ENCODE results near the gene DYNC2H1.
"Not testable (repeated sequence)": the region's sequence is repeated elsewhere in the genome, so short reads cannot be mapped to it uniquely, and the experiment has no call there.

Gene DYNC2H1

DNA sequence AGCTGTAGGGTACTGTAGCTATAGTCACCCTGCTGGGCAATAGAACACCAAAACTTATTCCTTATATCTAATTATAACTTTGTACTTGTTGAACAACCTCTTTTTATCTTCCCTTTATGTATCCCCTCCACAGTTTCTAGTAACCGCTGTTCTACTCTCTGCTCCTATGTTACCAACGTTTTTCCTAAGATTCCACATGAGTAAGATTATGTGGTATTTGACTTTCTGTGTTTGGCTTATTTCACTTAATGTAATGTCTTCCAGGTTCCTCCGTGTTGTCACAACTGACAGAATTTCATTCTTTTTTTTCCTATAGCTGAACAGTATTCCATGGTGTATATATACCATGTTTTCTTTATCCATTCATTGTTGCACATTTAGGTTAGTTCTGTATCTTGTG, 258.4 kb downstream of the DYNC2H1 start:
- no peak for DNase-seq (ENCODE audit: low read depth in 2 of 2)

DNA sequence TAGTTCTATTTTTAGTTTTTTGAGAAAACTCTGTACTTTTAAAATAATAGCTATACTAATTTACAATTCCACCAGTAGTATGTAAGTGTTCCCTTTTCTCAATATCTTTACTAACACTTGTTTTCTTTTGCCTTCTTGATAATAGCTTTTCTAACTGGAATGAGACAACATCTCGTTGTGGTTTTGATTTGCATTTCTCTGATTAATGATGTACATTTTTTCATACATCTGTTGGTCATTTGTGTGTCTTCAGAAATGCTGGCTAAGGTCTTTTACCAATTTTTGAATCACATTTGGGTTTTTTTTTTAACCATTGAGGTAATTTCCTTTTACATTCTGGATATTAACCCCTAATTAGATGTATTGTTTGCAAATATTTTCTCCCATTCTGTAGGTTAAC, 258.9 kb downstream of the DYNC2H1 start:
- no peak for DNase-seq (ENCODE audit: low read depth in 2 of 2)

DNA sequence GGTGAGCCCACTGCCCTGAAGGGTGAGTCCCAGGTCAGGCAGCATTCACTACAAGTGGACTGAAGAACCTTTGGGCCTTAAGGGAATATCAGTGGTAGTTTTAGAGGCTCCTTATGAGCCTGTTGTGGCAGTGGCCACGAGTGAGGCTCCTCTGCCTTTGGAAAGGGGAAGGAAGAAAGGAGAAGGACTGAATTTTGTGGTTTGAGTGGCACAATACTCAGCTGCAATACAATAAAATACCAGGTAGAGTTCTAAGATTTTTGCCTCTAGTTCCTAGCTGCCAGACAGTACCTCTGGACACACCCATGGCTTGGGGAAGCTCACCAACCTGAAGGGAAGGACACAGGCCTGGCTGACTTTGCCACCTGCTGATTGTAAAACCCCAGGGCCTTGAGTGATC, 260.9 kb downstream of the DYNC2H1 start:
- DNase-seq (ENCODE audit: low read depth in 2 of 2) = no peak

- no peak for DNase-seq (ENCODE audit: low read depth in 2 of 2)
Measured at GRCh38 chr11:103372906-103373305, 263.7 kb downstream of the DYNC2H1 start.

GRCh38 chr11:103374227-103374626, 265.0 kb downstream of the DYNC2H1 start:
- not testable (repeated sequence) for DNase-seq (ENCODE audit: low read depth in 2 of 2)

DNA sequence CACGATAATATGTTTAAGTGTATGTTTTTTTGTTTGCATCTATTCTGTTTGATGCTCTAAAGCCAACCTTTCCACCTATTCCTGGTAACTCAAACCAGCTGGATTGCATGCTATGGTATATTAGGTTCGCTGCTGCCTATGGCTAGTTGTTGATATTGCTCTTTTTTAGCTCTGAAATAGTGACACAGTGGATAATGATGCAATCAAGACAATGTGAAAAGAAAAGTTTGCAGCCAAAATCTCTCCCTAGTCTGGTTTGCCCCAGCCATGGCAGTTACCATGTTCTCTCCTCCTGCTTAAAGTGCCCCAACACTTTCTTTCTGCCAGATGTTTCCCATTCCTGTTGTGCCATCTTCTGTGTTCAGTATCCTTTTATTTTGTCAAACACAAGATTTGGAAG, 269.7 kb downstream of the DYNC2H1 start:
- DNase-seq (ENCODE audit: low read depth in 2 of 2) = no peak

DNA sequence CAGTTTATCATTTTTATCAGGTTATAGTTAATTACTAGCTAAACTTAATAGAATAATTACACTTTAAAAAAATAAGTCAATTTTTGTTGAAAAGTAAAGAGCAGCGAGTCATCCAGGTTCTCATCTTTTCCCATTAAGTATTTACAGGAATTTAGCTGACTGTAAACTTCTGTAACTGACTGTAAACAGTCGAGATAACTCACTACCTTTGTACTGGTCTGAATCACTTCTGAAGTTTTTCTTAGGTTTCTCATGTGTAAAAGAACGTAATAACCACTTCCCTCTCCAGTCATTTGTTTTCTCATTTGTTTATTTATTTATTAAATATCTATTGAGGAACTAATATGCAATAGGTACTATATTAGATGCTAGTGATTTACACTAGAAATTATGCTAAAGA, 270.8 kb downstream of the DYNC2H1 start:
- no peak for DNase-seq (ENCODE audit: low read depth in 2 of 2)

GRCh38 chr11:103384652-103385051, 275.4 kb downstream of the DYNC2H1 start:
- DNase-seq (ENCODE audit: low read depth in 2 of 2) = no peak

DNA sequence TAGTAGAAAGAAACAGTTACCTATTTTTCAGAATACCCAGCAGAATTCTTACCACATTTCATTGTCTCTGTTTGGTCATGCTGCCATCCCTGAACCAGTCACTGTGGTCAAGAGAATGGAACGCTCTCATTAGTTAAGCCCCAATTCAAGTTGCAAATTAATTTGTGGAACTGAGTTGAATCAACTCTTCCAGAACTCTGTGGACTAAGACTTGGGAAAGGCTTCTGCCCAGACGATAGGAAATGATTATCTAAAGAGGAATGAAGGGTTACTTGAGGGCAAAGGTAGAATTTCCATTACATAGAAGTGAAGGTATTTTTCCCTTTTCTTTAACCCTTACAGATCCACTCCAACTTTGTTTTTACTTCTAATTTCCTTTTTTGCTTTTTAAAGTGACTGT, 286.4 kb downstream of the DYNC2H1 start:
- no peak for DNase-seq (ENCODE audit: low read depth in 2 of 2)

DNA sequence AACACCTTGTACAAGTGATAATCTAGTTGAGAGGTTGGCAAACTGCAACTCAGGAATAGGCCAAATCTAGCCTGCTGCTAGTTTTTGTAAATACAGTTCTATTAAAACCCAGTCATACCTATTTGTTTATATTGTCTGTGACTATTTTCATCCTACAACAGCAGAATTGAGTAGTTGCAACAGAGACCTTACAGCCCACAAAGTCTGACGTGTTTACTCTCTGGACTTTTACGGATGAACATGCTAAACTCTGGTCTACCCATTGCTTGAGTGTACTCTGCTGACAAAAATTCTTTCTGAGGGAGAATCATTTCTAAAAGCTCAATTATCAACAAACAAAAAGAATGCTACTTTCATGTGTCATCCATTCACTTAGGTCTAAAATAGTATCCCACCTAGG, 287.0 kb downstream of the DYNC2H1 start:
- no peak for DNase-seq (ENCODE audit: low read depth in 2 of 2)

DNA sequence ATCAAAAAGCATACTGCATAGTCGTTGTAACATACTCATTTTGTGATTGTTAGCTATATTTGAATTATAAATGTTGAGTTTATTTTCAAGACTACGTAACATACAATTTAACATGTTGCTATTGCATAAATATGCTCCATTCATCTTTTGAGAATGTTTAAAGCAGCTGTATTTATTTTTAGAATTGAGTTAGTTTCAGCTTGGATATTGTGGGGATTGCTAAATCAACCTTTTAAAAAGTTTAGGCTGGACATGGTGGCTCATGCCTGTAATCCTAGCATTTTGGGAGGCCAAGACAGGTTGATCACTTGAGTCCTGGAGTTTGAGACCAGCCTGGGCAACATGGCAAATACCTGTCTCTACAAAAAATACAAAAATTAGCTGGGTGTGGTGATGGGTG, 288.1 kb downstream of the DYNC2H1 start:
- no peak for DNase-seq (ENCODE audit: low read depth in 2 of 2)

GRCh38 chr11:103398829-103399228, 289.6 kb downstream of the DYNC2H1 start:
- DNase-seq (ENCODE audit: low read depth in 2 of 2) = no peak

DNA sequence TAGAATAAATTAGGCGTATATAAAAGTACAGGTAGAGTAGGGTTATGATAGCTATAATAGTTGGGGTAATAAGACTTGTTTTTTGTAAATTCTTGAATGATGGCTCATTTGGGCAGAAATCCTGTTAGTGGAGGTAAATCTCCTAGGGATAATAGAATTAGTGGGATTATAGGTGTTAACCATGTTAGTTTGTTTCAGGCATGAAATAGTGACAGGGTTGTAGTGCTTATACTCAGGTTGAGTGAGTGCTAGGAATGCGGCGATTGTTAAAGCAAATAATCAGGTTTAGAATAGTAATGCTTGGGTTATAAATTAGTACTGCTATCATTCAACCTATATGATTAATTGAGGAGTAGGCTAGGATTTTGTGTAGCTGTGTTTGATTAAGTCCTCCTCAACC, 297.1 kb downstream of the DYNC2H1 start:
- no peak for DNase-seq (ENCODE audit: low read depth in 2 of 2)

GRCh38 chr11:103407641-103408040, 298.4 kb downstream of the DYNC2H1 start:
- DNase-seq (ENCODE audit: low read depth in 2 of 2) = no peak

- no peak for DNase-seq (ENCODE audit: low read depth in 2 of 2)
Measured at GRCh38 chr11:103413266-103413888, 304.2 kb downstream of the DYNC2H1 start.

- no peak for DNase-seq (ENCODE audit: low read depth in 2 of 2)
Measured at GRCh38 chr11:103418014-103418413, 308.8 kb downstream of the DYNC2H1 start.

DNA sequence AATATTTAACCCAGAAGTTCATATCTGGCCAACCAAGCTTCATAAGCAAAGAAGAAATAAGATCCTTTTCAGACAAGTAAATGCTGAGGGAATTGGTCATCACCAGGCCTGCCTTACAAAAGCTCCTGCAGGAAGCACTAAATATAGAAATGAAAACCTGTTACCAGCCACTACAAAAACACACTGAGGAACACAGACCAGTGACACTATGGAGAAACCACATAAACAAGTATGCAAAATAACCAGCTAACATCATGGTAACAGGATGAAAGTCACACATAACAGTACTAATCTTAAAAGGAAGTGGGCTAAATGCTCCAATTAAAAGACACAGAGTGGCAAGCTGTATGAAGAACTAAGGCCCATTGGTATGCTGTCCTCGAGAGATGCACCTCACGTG, 311.4 kb downstream of the DYNC2H1 start:
- no peak for DNase-seq (ENCODE audit: low read depth in 2 of 2)

DNA sequence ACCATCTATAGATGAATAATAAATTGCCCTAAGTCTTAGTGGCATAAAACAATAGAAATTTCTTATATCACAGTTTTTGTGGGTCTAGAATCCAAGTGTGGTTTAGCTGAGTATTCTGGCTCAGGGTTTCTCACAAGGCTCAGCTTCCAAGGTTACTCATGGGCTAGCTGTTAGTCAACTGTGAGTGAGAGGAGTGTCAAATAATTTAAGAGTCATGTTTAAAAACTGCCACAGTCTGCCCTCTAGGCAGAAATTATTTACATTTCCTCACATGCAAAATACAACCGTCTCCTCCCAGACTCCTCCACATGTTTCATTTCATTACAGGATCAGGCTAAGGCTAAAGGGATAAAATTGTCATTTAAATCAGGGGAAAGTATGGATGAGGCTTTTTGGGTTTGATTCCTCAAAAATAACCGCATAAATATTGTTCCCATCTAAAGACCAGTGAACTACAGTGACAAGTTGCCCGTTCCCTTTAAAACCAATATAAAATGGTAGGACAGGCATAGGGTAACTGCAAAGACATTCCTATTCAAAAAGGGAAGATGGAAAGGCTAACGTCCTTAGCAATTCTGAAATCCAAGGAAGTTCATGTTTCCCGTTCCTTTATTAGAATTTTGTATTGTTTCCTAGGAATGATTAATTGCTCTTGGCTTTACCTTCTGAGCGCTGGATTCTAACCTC, 324.3 kb downstream of the DYNC2H1 start:
- DNase-seq (ENCODE audit: low read depth in 2 of 2) = no peak

- DNase-seq (ENCODE audit: low read depth in 2 of 2) = no peak
Measured at GRCh38 chr11:103434073-103434411, 324.8 kb downstream of the DYNC2H1 start.

DNA sequence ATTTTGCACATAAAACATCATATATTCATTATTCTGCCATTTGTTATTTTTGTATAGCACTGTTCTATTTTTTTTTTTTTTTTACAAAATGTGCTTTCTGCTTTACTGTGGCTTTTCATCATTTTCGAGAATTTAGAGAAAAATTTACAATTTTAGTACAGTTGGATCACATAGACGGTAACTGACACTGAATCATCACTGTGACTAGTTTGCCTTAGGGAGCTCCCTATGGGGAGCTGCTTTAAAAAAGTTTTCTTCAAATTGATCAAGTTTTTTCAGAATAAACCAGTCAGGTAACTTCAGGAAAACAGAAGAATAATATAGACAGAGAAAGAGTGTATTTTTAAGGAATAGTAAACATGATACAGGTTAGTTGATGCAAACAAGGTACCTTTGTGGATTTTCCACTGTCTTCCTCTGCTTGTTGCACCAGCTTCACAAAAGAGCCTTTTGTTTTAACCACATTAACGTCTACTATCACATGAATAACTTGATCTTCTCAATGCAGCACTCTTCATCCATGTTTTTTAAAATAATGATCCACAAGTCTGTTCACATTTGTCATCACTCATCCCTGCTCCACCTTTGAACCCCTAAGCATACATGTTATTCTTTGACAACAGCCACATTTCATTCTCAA, 327.0 kb downstream of the DYNC2H1 start:
- DNase-seq (ENCODE audit: low read depth in 2 of 2) = no peak

- DNase-seq (ENCODE audit: low read depth in 2 of 2) = no peak
Measured at GRCh38 chr11:103441021-103441420, 331.8 kb downstream of the DYNC2H1 start.

- DNase-seq (ENCODE audit: low read depth in 2 of 2) = no peak
Measured at GRCh38 chr11:103448966-103449365, 339.7 kb downstream of the DYNC2H1 start.

- DNase-seq (ENCODE audit: low read depth in 2 of 2) = no peak
Measured at GRCh38 chr11:103450241-103450640, 341.0 kb downstream of the DYNC2H1 start.

Measured in stimulated activated CD4-positive, alpha-beta T cell treated with anti-CD3 and anti-CD28 coated beads, Interleukin-1b, Interleukin-23, amount 100 ng/mL, for 4 hours (primary cell).